ENCODE measurements around the gene AMPD3. TPM values are rescaled to one million over a fixed set of nuclear protein-coding genes. Genes with fewer than 3 reads are reported as not detected.

AMPD3 gene
- total RNA-seq, 2 donors from 2014 or later: 7.9 to 9.7 TPM

DNA sequence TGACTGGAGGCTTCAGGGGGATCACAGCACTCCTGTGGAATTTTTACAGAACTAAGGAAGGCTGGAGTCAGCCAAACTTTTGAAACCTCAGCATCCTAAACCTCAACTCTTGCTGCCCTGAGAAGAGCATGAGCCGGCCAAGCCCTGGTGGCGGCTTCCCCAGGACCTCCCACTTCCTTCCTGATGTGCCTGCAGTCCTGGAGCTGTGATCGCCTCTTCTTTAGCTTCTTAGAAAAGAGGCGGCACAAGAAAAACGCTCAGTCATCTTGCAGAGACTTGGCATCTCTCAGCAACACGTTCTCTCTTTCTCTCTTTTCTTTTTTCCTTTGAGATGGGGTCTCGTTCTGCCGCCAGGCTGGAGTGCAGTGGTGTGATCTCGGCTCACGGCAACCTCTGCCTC is 40.4 kb upstream of the AMPD3 start:
- no peaks in the 10 kb centered on the region for H3K9me3 ChIP-seq
- DNase-seq: no peak
- H3K4me1 ChIP-seq: no peaks in the 10 kb centered on the region
- intact Hi-C loops (cut with DNase I): no loop called here
- H3K27ac ChIP-seq: no peak overlapping the region
- no peak overlapping the region for H3K4me3 ChIP-seq
- H3K36me3 ChIP-seq: no peaks in the 10 kb centered on the region
- no peak for TF ChIP-seq CTCF (IDR thresholded peaks at IDR 0.05)
- no peaks in the 10 kb centered on the region for H3K27me3 ChIP-seq
- H3K9ac ChIP-seq (ENCODE audit: low read depth in 2 of 2, low read length in 2 of 2): no peak overlapping the region

DNA sequence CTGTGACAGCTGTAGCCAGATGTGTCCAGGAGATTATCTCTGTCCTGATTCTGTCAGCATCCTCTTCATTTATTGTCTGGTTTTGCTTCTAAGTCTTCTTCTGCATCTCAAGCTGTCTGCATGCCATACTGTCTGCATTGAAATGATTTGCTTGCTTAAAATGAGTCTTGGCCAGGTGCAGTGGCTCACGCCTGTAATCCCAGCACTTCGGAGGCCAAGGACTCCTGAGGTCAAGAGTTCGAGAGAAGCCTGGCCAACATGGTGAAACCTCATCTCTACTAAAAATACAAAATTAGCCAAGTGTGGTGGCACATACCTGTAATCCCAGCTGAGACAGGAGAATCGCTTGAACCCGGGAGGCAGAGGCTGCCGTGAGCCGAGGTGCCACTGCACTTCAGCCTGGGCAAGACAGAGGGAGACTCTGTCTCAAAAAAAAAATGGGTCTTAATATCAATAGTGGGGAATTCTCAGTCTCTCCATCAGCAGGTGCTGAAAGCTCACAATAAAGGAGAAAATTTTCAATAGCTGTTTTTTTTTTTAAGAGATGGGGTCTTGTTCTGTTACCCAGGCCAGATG is 39.2 kb upstream of the AMPD3 start:
- intact Hi-C loops (cut with DNase I): no loop called here
- Histone ChIP-seq H3K4me1 (no peaks in the 10 kb centered on the region), H3K27me3 (no peaks in the 10 kb centered on the region), H3K27ac (no peak overlapping the region), H3K4me3 (no peak overlapping the region), H3K9me3 (no peaks in the 10 kb centered on the region), H3K9ac (ENCODE audit: low read depth in 2 of 2, low read length in 2 of 2) (no peak overlapping the region), H3K36me3 (no peaks in the 10 kb centered on the region)
- no peak for TF ChIP-seq CTCF (IDR thresholded peaks at IDR 0.05)
- no peak for DNase-seq

DNA sequence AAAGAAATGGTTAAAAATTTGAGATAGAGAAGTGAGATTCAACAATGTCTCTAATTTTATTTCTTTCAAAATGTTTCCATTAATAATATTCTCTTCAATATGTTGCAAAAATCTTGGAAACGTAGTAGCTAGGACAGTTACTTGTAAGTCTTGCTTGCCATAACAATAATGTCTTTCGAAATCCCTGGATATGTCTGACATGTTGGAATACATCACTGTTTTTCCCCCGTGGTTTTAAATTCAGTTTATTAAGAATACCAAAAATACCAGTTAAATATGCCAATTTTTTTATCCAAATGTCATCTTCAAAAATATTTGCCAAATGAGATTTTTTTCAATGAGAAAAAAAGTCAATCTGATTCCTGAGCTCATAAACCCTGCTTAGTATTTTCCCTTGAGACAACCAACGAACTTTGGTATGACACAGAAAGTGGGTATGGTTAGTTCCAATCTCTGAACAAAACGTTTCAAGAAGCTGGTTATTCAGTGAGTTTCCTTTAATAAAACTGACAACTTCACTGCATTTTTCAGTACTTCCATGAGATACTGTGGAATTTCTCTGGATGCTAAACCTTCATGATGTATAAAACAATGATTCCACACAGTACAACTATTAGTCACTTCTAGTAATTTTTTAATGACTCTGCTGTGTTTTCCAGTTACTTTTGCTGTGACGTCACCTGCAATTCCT is 36.7 kb upstream of the AMPD3 start:
- intact Hi-C loops (cut with DNase I): no loop called here
- TF ChIP-seq CTCF (IDR thresholded peaks at IDR 0.05): no peak
- no peaks in the 10 kb centered on the region for H3K4me1 ChIP-seq
- no peaks in the 10 kb centered on the region for H3K27me3 ChIP-seq
- no peaks in the 10 kb centered on the region for H3K36me3 ChIP-seq
- no peak overlapping the region for H3K27ac ChIP-seq
- no peak for DNase-seq
- no peak overlapping the region for H3K9ac ChIP-seq (ENCODE audit: low read depth in 2 of 2, low read length in 2 of 2)
- H3K4me3 ChIP-seq: no peak overlapping the region
- no peaks in the 10 kb centered on the region for H3K9me3 ChIP-seq

- no peak for DNase-seq
- intact Hi-C loops (cut with DNase I): no loop called here
- Histone ChIP-seq H3K27me3 (no peaks in the 10 kb centered on the region), H3K4me3 (no peak overlapping the region), H3K9ac (ENCODE audit: low read depth in 2 of 2, low read length in 2 of 2) (no peak overlapping the region), H3K4me1 (no peaks in the 10 kb centered on the region), H3K9me3 (no peaks in the 10 kb centered on the region), H3K36me3 (no peaks in the 10 kb centered on the region), H3K27ac (no peak overlapping the region)
- TF ChIP-seq CTCF (IDR thresholded peaks at IDR 0.05): no peak
Observed at GRCh38 chr11:10418950-10419310, 36.1 kb upstream of the AMPD3 start.

DNA sequence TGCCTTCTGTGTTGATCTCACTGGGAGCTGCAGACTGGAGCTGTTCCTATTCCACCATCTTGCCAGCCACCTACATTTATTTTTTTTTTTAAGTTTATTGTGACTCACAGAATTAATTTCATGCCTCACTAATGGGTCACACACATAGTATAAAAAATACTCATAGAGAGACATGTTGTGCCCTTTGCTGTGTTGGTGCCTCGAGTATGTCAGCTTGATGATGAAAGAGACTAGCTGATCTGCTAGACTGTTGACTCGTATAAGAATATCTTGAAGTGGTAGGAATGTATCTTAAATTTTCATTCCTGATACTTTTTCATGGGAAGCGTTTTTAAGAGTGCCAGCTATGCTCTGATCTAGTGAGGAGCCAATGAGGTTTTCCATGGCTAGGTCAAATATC is 28.6 kb upstream of the AMPD3 start:
- H3K4me3 ChIP-seq: no peak overlapping the region
- no peaks in the 10 kb centered on the region for H3K4me1 ChIP-seq
- TF ChIP-seq CTCF (IDR thresholded peaks at IDR 0.05): no peak
- no peak for DNase-seq
- intact Hi-C loops (cut with DNase I): no loop called here
- no peaks in the 10 kb centered on the region for H3K36me3 ChIP-seq
- H3K27me3 ChIP-seq: no peaks in the 10 kb centered on the region
- no peaks in the 10 kb centered on the region for H3K9me3 ChIP-seq
- no peak overlapping the region for H3K9ac ChIP-seq (ENCODE audit: low read depth in 2 of 2, low read length in 2 of 2)
- H3K27ac ChIP-seq: no peak overlapping the region
